ENCODE measurements around the gene PHYH. TPM values are rescaled to one million over a fixed set of nuclear protein-coding genes. Genes with fewer than 3 reads are reported as not detected.
"Not testable (repeated sequence)": the region's sequence is repeated elsewhere in the genome, so short reads cannot be mapped to it uniquely, and the experiment has no call there.

Gene PHYH
- total RNA-seq, 2 experiments from 2014 or later, result 9.8 to 12.0 TPM

DNA sequence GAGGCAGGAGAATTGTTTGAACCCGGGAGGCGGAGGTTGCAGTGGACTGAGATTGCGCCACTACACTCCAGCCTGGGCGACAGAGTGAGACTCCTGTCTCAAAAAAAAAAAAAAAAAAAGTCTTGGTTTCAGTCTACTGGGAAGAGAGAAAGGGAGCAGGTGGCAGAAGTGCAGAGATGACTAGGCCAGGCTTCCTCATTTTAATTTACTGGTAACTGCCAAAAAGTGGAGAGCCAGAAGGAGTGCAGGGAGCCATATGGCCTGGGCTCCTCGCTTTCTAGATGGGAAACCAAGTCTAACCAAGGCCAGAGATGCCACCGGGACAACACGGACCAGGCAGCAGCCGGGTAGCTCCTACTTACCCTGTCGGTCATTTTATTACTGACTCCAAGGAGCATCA, 36.0 kb upstream of the PHYH start:
- ChIA-PET CTCF (interaction anchor here (1.5 kb wide), 1 partner anchor 34 kb away, joined by 7 read pairs; no protein-coding TSS in a partner anchor), POLR2A (no interaction called here)
- H3K36me3 Mint-ChIP-seq (ENCODE audit: low read depth), result peaks cover 64% of the 10 kb centered on the region

GRCh38 chr10:13334556-13334955, 34.7 kb upstream of the PHYH start:
- Mint-ChIP-seq H3K9me3 (peaks cover 3% of the 10 kb centered on the region), H3K27me3 (no peaks in the 10 kb centered on the region), H3K4me1 (peaks cover 18% of the 10 kb centered on the region), H3K4me3 (no peak overlapping the region), H3K36me3 (ENCODE audit: low read depth) (peaks cover 67% of the 10 kb centered on the region), H3K27ac (peak overlapping the region; percentile 5)
- no peak for DNase-seq
- ChIA-PET POLR2A (interaction anchor here (0.6 kb wide), 1 partner anchor 19 kb away, joined by 3 read pairs; no protein-coding TSS in a partner anchor), CTCF (interaction anchor here (0.6 to 1.7 kb wide), 3 partner anchors 9 to 1826 kb away, joined by 3 to 5 read pairs (median 4); no protein-coding TSS in a partner anchor)

More for the DNA sequence above, 36.0 kb upstream of the PHYH start:
- Mint-ChIP-seq H3K4me3 (no peak overlapping the region), H3K4me1 (peaks cover 26% of the 10 kb centered on the region), H3K27me3 (no peaks in the 10 kb centered on the region), H3K27ac (no peak overlapping the region), H3K9me3 (peaks cover 3% of the 10 kb centered on the region)
- no peak for DNase-seq

DNA sequence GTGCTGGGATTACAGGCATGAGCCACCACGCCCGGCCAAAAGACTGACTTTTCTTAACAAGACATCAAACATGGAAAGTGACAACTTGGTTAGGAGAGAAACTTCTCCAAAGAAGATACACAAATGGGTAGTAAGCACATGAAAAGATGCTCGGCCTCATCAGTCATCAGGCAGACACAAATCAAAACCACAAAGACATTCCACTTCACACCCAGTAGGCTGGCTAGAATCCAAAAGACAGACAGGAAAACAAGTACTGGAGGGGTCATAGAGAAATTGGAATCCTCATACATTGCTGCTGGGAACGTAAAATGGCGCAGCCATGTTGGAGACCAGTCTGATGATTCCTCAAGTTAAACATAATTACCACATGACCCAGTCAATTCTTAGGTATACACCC, 31.8 kb upstream of the PHYH start:
- peaks cover 3% of the 10 kb centered on the region for H3K9me3 Mint-ChIP-seq
- ChIA-PET POLR2A (no interaction called here), CTCF (no interaction called here)
- H3K4me1 Mint-ChIP-seq, result peaks cover 2% of the 10 kb centered on the region
- no peak for DNase-seq
- H3K4me3 Mint-ChIP-seq, result no peak overlapping the region
- H3K36me3 Mint-ChIP-seq (ENCODE audit: low read depth), result peaks cover 68% of the 10 kb centered on the region
- H3K27me3 Mint-ChIP-seq, result no peaks in the 10 kb centered on the region
- H3K27ac Mint-ChIP-seq, result no peak overlapping the region

- H3K4me3 Mint-ChIP-seq, H3K27ac Mint-ChIP-seq, CTCF ChIA-PET, DNase-seq, POLR2A ChIA-PET, H3K27me3 Mint-ChIP-seq, H3K4me1 Mint-ChIP-seq, H3K9me3 Mint-ChIP-seq: not testable (repeated sequence)
- H3K36me3 Mint-ChIP-seq (ENCODE audit: low read depth), result peaks cover 66% of the 10 kb centered on the region
Measured at GRCh38 chr10:13330980-13331379, 31.1 kb upstream of the PHYH start.

- Mint-ChIP-seq H3K27ac (no peak overlapping the region), H3K36me3 (ENCODE audit: low read depth) (peaks cover 72% of the 10 kb centered on the region), H3K27me3 (no peaks in the 10 kb centered on the region), H3K4me3 (no peak overlapping the region), H3K4me1 (peaks cover 2% of the 10 kb centered on the region), H3K9me3 (peaks cover 3% of the 10 kb centered on the region)
- ChIA-PET CTCF (interaction anchor here (0.9 kb wide), 1 partner anchor 27 kb away, joined by 3 read pairs; no protein-coding TSS in a partner anchor), POLR2A (no interaction called here)
- DNase-seq, result no peak
Measured at GRCh38 chr10:13329565-13329964, 29.7 kb upstream of the PHYH start.

DNA sequence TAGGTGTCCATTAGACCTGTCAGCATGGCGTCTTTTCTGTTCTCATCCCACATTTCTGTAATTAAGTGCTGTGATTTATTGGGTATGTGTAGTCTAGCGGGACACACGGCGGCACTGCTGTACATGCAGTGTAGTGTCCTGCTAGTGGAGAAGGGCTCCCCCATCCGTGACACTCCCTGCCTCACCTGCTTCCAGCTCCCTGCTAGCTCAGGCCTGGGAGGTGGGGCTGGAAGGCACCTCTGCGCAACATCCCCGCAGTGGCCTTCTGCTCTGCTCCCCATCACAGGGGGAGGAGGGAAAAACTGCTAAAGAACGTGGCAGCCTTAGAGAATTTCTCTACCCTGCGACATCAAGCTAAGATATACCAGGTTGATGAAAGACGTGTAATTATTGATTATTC, 28.7 kb upstream of the PHYH start:
- H3K27me3 Mint-ChIP-seq, result no peaks in the 10 kb centered on the region
- no peak overlapping the region for H3K27ac Mint-ChIP-seq
- no peak overlapping the region for H3K4me3 Mint-ChIP-seq
- CTCF ChIA-PET, result interaction anchor here (0.6 to 2.5 kb wide), 2 partner anchors 26 to 685 kb away, joined by 4 to 8 read pairs; no protein-coding TSS in a partner anchor
- no peak for DNase-seq
- peaks cover 71% of the 10 kb centered on the region for H3K36me3 Mint-ChIP-seq (ENCODE audit: low read depth)
- POLR2A ChIA-PET, result no interaction called here
- peaks cover 2% of the 10 kb centered on the region for H3K4me1 Mint-ChIP-seq
- H3K9me3 Mint-ChIP-seq, result peaks cover 3% of the 10 kb centered on the region

DNA sequence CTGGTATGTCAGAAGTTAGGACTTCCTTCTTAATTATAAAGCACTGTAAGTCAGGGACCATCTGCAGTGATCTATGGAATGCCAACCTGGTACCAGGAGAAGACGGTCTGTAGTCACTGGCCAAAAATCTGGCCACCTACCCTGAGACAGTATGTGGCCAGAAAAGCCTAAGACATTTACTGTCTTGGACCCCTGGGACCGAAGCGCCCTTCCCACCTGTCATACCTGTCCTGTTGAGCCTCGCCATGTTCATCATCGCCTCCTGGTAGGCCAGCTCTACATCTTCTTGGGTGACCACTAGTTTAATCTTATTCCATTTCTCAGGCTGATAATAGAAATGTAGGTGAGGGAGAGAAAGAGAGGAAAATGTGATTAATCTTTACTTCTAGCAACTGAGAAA, 28.3 kb upstream of the PHYH start:
- H3K4me3 Mint-ChIP-seq, result no peak overlapping the region
- CTCF ChIA-PET, result interaction anchor here (0.6 to 2.5 kb wide), 3 partner anchors 26 to 685 kb away, joined by 3 to 8 read pairs (median 4); partner anchors contain the start of gene PRPF18
- no peaks in the 10 kb centered on the region for H3K27me3 Mint-ChIP-seq
- peaks cover 3% of the 10 kb centered on the region for H3K9me3 Mint-ChIP-seq
- peaks cover 67% of the 10 kb centered on the region for H3K36me3 Mint-ChIP-seq (ENCODE audit: low read depth)
- H3K4me1 Mint-ChIP-seq, result peaks cover 2% of the 10 kb centered on the region
- POLR2A ChIA-PET, result no interaction called here
- no peak for DNase-seq
- H3K27ac Mint-ChIP-seq, result no peak overlapping the region

DNA sequence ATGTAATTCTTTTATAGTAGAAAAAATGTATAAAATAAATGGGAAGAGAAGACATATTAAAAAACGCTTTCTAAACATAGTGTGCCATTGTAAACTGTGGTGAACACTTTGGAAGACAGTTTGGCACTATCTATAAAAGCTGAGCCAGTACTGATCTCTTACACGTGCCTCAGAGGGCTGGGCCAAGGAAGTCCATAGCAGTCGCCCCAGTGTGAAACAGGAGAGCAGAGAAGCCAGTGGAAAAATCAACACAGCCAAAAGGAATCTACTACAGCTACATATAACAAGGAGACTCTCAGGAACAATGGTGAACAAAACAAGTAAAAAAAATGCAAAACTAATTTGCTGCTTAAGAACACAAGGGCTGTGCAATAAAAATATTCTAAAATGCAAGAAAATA, 27.7 kb upstream of the PHYH start:
- Mint-ChIP-seq H3K36me3 (ENCODE audit: low read depth) (peaks cover 67% of the 10 kb centered on the region), H3K27me3 (no peaks in the 10 kb centered on the region), H3K27ac (no peak overlapping the region), H3K4me1 (peaks cover 2% of the 10 kb centered on the region), H3K4me3 (no peak overlapping the region), H3K9me3 (peaks cover 3% of the 10 kb centered on the region)
- DNase-seq, result no peak
- CTCF ChIA-PET, result interaction anchor here (0.9 to 2.5 kb wide), 2 partner anchors 25 to 259 kb away, joined by 3 to 8 read pairs; partner anchors contain the start of gene PRPF18
- POLR2A ChIA-PET, result no interaction called here

GRCh38 chr10:13322615-13323148, 22.8 kb upstream of the PHYH start:
- H3K36me3 Mint-ChIP-seq (ENCODE audit: low read depth), result peaks cover 47% of the 10 kb centered on the region
- H3K4me3 Mint-ChIP-seq, result no peak overlapping the region
- no peak for DNase-seq
- no peaks in the 10 kb centered on the region for H3K4me1 Mint-ChIP-seq
- H3K27me3 Mint-ChIP-seq, result no peaks in the 10 kb centered on the region
- POLR2A ChIA-PET, result no interaction called here
- no peak overlapping the region for H3K27ac Mint-ChIP-seq
- no peaks in the 10 kb centered on the region for H3K9me3 Mint-ChIP-seq
- CTCF ChIA-PET, result interaction anchor here (1.0 to 1.5 kb wide), 2 partner anchors 22 to 119 kb away, joined by 3 to 4 read pairs; partner anchors contain the start of gene PHYH

GRCh38 chr10:13321576-13321975, 21.7 kb upstream of the PHYH start:
- ChIA-PET POLR2A (no interaction called here), CTCF (interaction anchor here (1.0 kb wide), 1 partner anchor 19 kb away, joined by 5 read pairs; no protein-coding TSS in a partner anchor)
- Mint-ChIP-seq H3K36me3 (ENCODE audit: low read depth) (peaks cover 41% of the 10 kb centered on the region), H3K4me3 (no peak overlapping the region), H3K9me3 (no peaks in the 10 kb centered on the region), H3K4me1 (no peaks in the 10 kb centered on the region), H3K27ac (no peak overlapping the region), H3K27me3 (no peaks in the 10 kb centered on the region)
- DNase-seq, result no peak

DNA sequence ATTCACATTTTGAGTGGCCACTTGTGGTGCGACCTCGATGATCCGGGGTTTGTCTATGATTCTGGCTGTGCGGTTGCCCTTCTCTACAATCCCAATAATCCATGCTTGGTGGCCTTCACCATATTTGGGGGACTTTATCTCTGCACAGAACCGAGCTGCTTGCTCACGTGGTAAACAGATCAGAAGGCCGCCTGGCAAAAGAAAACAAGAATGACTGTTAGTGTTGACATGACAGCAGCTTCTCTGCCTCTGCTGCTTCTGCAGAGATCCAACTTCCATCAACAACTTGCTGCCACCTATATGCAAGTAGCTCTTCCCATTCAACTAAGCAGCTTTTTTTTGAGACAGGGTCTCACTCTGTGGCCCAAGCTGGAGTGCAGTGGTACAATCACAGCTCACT, 19.3 kb upstream of the PHYH start:
- H3K4me1 Mint-ChIP-seq, result no peaks in the 10 kb centered on the region

DNA sequence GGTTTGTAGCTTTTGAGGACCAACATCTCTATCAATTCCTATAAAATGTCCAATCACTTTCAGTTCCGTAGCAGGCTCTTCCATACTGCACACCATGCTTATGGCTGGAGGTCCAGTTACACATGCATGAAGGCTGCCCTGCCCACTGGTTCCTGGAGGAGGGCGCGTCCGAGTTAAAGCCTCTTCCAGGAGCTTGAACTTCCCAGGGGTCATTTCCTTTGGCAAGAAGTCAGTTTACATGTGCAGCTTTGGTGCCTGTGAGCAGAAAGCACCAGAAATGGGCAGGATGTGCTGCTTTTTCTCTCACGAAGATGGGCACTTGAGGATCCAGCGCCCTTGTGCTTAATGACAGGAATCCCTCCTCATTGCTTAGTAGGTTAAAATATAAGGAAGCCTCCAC, 17.6 kb upstream of the PHYH start:
- H3K27me3 Mint-ChIP-seq, result no peaks in the 10 kb centered on the region
- H3K9me3 Mint-ChIP-seq, result no peaks in the 10 kb centered on the region
- H3K27ac Mint-ChIP-seq, result no peak overlapping the region
- H3K4me1 Mint-ChIP-seq, result no peaks in the 10 kb centered on the region
- ChIA-PET POLR2A (no interaction called here), CTCF (interaction anchor here (5.8 kb wide), 1 partner anchor 15 kb away, joined by 32 read pairs; no protein-coding TSS in a partner anchor)
- H3K36me3 Mint-ChIP-seq (ENCODE audit: low read depth), result peaks cover 19% of the 10 kb centered on the region
- no peak overlapping the region for H3K4me3 Mint-ChIP-seq
- no peak for DNase-seq

More for the DNA sequence above, 19.3 kb upstream of the PHYH start:
- Mint-ChIP-seq H3K27ac (peak overlapping the region; percentile 41), H3K9me3 (no peaks in the 10 kb centered on the region), H3K36me3 (ENCODE audit: low read depth) (peaks cover 24% of the 10 kb centered on the region), H3K27me3 (no peaks in the 10 kb centered on the region), H3K4me3 (no peak overlapping the region)
- CTCF ChIA-PET, result interaction anchor here (0.6 to 1.0 kb wide), 2 partner anchors 17 to 36 kb away, joined by 3 to 4 read pairs; no protein-coding TSS in a partner anchor
- POLR2A ChIA-PET, result no interaction called here
- DNase-seq, result no peak

GRCh38 chr10:13316635-13317311, 16.9 kb upstream of the PHYH start:
- no peak for DNase-seq
- ChIA-PET POLR2A (no interaction called here), CTCF (interaction anchor here (5.8 kb wide), 1 partner anchor 14 kb away, joined by 32 read pairs; no protein-coding TSS in a partner anchor)
- H3K27me3 Mint-ChIP-seq, result no peaks in the 10 kb centered on the region
- peaks cover 17% of the 10 kb centered on the region for H3K36me3 Mint-ChIP-seq (ENCODE audit: low read depth)
- H3K4me3 Mint-ChIP-seq, result no peak overlapping the region
- H3K27ac Mint-ChIP-seq, result peak overlapping the region; percentile 46
- H3K9me3 Mint-ChIP-seq, result no peaks in the 10 kb centered on the region
- no peaks in the 10 kb centered on the region for H3K4me1 Mint-ChIP-seq

Measured in activated CD4-positive, alpha-beta T cell treated with anti-CD3 and anti-CD28 coated beads, Interleukin-2, amount 10 ng/mL, durations not matched to agents 7 days and 5 days (primary cell).